Tibial nerve (tissue), 4 donors: ENCODE results near the gene MAN1A2. TPM values are rescaled to one million over a fixed set of nuclear protein-coding genes. Genes with fewer than 3 reads are reported as not detected.

Experiments used
- DNase-seq, 2 donors: peaks; one replicate each; pipeline ENCODE4 v3.0.0-alpha.2; 2019; ENCODE audit warnings: low spot score in 2 of 2
- H3K27ac ChIP-seq, 4 donors: fragments of 200-600 bp; sonication (generic) in 3 of 4; one replicate each; pipeline ENCODE4 v1.5.1; 2017 to 2019; ENCODE audit warnings: mild to moderate bottlenecking in 1 of 4
- H3K27me3 ChIP-seq, 2 donors: fragments of 200-600 bp; sonication (generic) in 1 of 2; one replicate each; pipeline versions ENCODE4 v1.5.1 to v1.6.0; 2017 to 2019
- H3K36me3 ChIP-seq, 3 donors: fragments of 200-600 bp; sonication (generic); one replicate each; pipeline ENCODE4 v1.5.1; 2018 to 2019
- H3K4me1 ChIP-seq, 4 donors: fragments of 200-600 bp; sonication (generic) in 3 of 4; one replicate each; pipeline ENCODE4 v1.5.1; 2017 to 2019
- H3K4me3 ChIP-seq, 4 donors: fragments of 200-600 bp; sonication (generic) in 3 of 4; one replicate each; pipeline ENCODE4 v1.5.1; 2017 to 2019; ENCODE audit warnings: mild to moderate bottlenecking in 1 of 4, moderate library complexity in 1 of 4
- H3K9me3 ChIP-seq, 4 donors: fragments of 200-600 bp; sonication (generic) in 3 of 4; one replicate each; pipeline ENCODE4 v1.5.1; 2017 to 2019
- CTCF ChIP-seq, 5 experiments: fragments of 200-600 bp in 3 of 5; fragments of 450-650 bp in 2 of 5; sonication (generic) in 3 of 5; IDR thresholded peaks; one replicate each; pipeline ENCODE4 v1.5.1; 2016 to 2019; ENCODE audit warnings: antibody characterized with exemption in 5 of 5, mild to moderate bottlenecking in 3 of 5, moderate library complexity in 2 of 5
- EP300 ChIP-seq, 2 donors: sonication (generic); formaldehyde crosslinking; IDR thresholded peaks; one replicate each; pipeline ENCODE4 v1.6.1; 2017; ENCODE audit warnings: antibody characterized with exemption in 2 of 2, mild to moderate bottlenecking in 1 of 2
- POLR2A ChIP-seq, 2 donors: fragments of 450-650 bp; IDR thresholded peaks; one replicate each; pipeline ENCODE4 v1.6.1; 2017; ENCODE audit warnings: antibody characterized with exemption in 2 of 2, mild to moderate bottlenecking in 2 of 2, moderate library complexity in 2 of 2
- WGBS, 2 donors: methylation state at CpG; one replicate each; pipeline ENCODE4 v1.1.5; 2018; 5-methylcytosine and 5-hydroxymethylcytosine counted together
- total RNA-seq, 4 donors: library from RNA; depleted of rRNA; stranded (reverse); fragments of >200 nt; gene quantifications; one replicate each; pipeline ENCODE4 v1.1.0, GENCODE V29; 2016

The MAN1A2 gene
- total RNA-seq, 4 donors from 2014 or later: 31.4 to 65.7 (median 45.6) TPM

GRCh38 chr1:117500584-117500983 is 133.3 kb downstream of the MAN1A2 start:
- H3K4me1 ChIP-seq: no peaks in the 10 kb centered on the region
- H3K27ac ChIP-seq: no peak overlapping the region
- TF ChIP-seq CTCF (IDR thresholded peaks at IDR 0.05): no peak
- no peak for TF ChIP-seq EP300 (IDR thresholded peaks at IDR 0.05)
- TF ChIP-seq POLR2A (IDR thresholded peaks at IDR 0.05): no peak
- WGBS, 2 donors: 79 to 87% methylated on average over 1 of the region's 1 CpG
- no peak for DNase-seq
- peaks cover 0 to 26% (median 0%) of the 10 kb centered on the region in 3 donors for H3K36me3 ChIP-seq
- H3K9me3 ChIP-seq: no peaks in the 10 kb centered on the region
- H3K4me3 ChIP-seq: no peak overlapping the region
- H3K27me3 ChIP-seq: no peaks in the 10 kb centered on the region

- WGBS, 2 donors: 77 to 79% methylated on average over 3 of the region's 3 CpGs
- no peak for DNase-seq
Observed at GRCh38 chr1:117501281-117501680, 134.0 kb downstream of the MAN1A2 start.

GRCh38 chr1:117511273-117511672 is 144.0 kb downstream of the MAN1A2 start:
- peaks cover 0 to 15% (median 0%) of the 10 kb centered on the region in 3 donors for H3K36me3 ChIP-seq
- no peaks in the 10 kb centered on the region for H3K9me3 ChIP-seq
- DNase-seq: no peak
- TF ChIP-seq EP300 (IDR thresholded peaks at IDR 0.05) (no peak), CTCF (IDR thresholded peaks at IDR 0.05) (no peak), POLR2A (IDR thresholded peaks at IDR 0.05) (no peak)
- WGBS, 2 donors: 85 to 86% methylated on average over 3 of the region's 3 CpGs
- H3K4me3 ChIP-seq: no peak overlapping the region
- H3K27ac ChIP-seq: no peak overlapping the region
- no peaks in the 10 kb centered on the region for H3K27me3 ChIP-seq
- H3K4me1 ChIP-seq: no peaks in the 10 kb centered on the region

More at GRCh38 chr1:117501281-117501680, 134.0 kb downstream of the MAN1A2 start:
- H3K4me1 ChIP-seq: no peaks in the 10 kb centered on the region
- H3K9me3 ChIP-seq: no peaks in the 10 kb centered on the region
- peaks cover 0 to 28% (median 0%) of the 10 kb centered on the region in 3 donors for H3K36me3 ChIP-seq
- H3K27ac ChIP-seq: no peak overlapping the region
- H3K4me3 ChIP-seq: no peak overlapping the region
- TF ChIP-seq EP300 (IDR thresholded peaks at IDR 0.05): no peak
- no peaks in the 10 kb centered on the region for H3K27me3 ChIP-seq

GRCh38 chr1:117512728-117513321 is 145.6 kb downstream of the MAN1A2 start:
- no peaks in the 10 kb centered on the region for H3K4me1 ChIP-seq
- H3K4me3 ChIP-seq: no peak overlapping the region
- no peak for DNase-seq
- no peaks in the 10 kb centered on the region for H3K9me3 ChIP-seq
- H3K36me3 ChIP-seq: peaks cover 0 to 2% (median 0%) of the 10 kb centered on the region in 3 donors
- no peaks in the 10 kb centered on the region for H3K27me3 ChIP-seq
- no peak overlapping the region for H3K27ac ChIP-seq
- 3 to 10% methylated on average over 1 of the region's 1 CpG for WGBS, 2 donors
- peak; percentile 40 to 56 (median 50) for TF ChIP-seq CTCF (IDR thresholded peaks at IDR 0.05)
- no peak for TF ChIP-seq POLR2A (IDR thresholded peaks at IDR 0.05)
- no peak for TF ChIP-seq EP300 (IDR thresholded peaks at IDR 0.05)

GRCh38 chr1:117523111-117523510 is 155.9 kb downstream of the MAN1A2 start:
- no peaks in the 10 kb centered on the region for H3K27me3 ChIP-seq
- H3K36me3 ChIP-seq: peaks cover 0 to 11% (median 0%) of the 10 kb centered on the region in 3 donors
- no peaks in the 10 kb centered on the region for H3K9me3 ChIP-seq
- 94 to 98% methylated on average over 1 of the region's 1 CpG for WGBS, 2 donors
- H3K4me1 ChIP-seq: peaks cover 0 to 4% (median 0%) of the 10 kb centered on the region in 4 donors
- no peak for TF ChIP-seq POLR2A (IDR thresholded peaks at IDR 0.05)
- H3K27ac ChIP-seq: no peak overlapping the region
- DNase-seq: no peak
- no peak overlapping the region for H3K4me3 ChIP-seq

GRCh38 chr1:117527074-117527473 is 159.8 kb downstream of the MAN1A2 start:
- WGBS, 2 donors: 57 to 61% methylated on average over 4 of the region's 4 CpGs
- no peak overlapping the region for H3K4me3 ChIP-seq

More at GRCh38 chr1:117527074-117527473, 159.8 kb downstream of the MAN1A2 start:
- Histone ChIP-seq H3K27ac (no peak overlapping the region), H3K9me3 (no peaks in the 10 kb centered on the region), H3K4me1 (peaks cover 0 to 4% (median 0%) of the 10 kb centered on the region in 4 donors), H3K27me3 (no peaks in the 10 kb centered on the region), H3K36me3 (peaks cover 0 to 11% (median 0%) of the 10 kb centered on the region in 3 donors)
- TF ChIP-seq POLR2A (IDR thresholded peaks at IDR 0.05): no peak
- TF ChIP-seq EP300 (IDR thresholded peaks at IDR 0.05): no peak
- no peak for TF ChIP-seq CTCF (IDR thresholded peaks at IDR 0.05)
- DNase-seq: no peak
